GM21619 (cell line): ENCODE measurements around the gene ALDH9A1.
"Not testable (repeated sequence)": the region's sequence is repeated elsewhere in the genome, so short reads cannot be mapped to it uniquely, and the experiment has no call there.

Experiments used
- ATAC-seq: cut with Tn5 transposase; IDR thresholded peaks from one replicate; pipeline ENCODE4 v1.9.1; 2021; ENCODE audit not compliant: unreplicated experiment

ALDH9A1 gene

GRCh38 chr1:165647970-165648369 is 50.4 kb downstream of the ALDH9A1 start:
- no peak for ATAC-seq

GRCh38 chr1:165647517-165647916 is 50.8 kb downstream of the ALDH9A1 start:
- no peak for ATAC-seq

GRCh38 chr1:165645654-165646366 is 52.6 kb downstream of the ALDH9A1 start:
- ATAC-seq, result peak; percentile 51

- ATAC-seq, result no peak
These were observed 54.2 kb downstream of the ALDH9A1 start for GRCh38 chr1:165644064-165644735.

- ATAC-seq, result no peak
These were observed 57.0 kb downstream of the ALDH9A1 start for GRCh38 chr1:165641231-165641987.

GRCh38 chr1:165639821-165640623 is 58.3 kb downstream of the ALDH9A1 start:
- no peak for ATAC-seq

GRCh38 chr1:165638211-165638610 is 60.2 kb downstream of the ALDH9A1 start:
- not testable (repeated sequence) for ATAC-seq

GRCh38 chr1:165637427-165637826 is 60.9 kb downstream of the ALDH9A1 start:
- no peak for ATAC-seq

GRCh38 chr1:165635823-165636222 is 62.5 kb downstream of the ALDH9A1 start:
- no peak for ATAC-seq

GRCh38 chr1:165635329-165635728 is 63.0 kb downstream of the ALDH9A1 start:
- peak; percentile 18 for ATAC-seq

GRCh38 chr1:165634154-165634921 is 64.0 kb downstream of the ALDH9A1 start:
- no peak for ATAC-seq

GRCh38 chr1:165633614-165634013 is 64.7 kb downstream of the ALDH9A1 start:
- no peak for ATAC-seq

- no peak for ATAC-seq
These were observed 65.9 kb downstream of the ALDH9A1 start for GRCh38 chr1:165632491-165632890.

- ATAC-seq, result no peak
These were observed 66.3 kb downstream of the ALDH9A1 start for GRCh38 chr1:165632152-165632469.

GRCh38 chr1:165631342-165632151 is 66.8 kb downstream of the ALDH9A1 start:
- ATAC-seq, result peak; percentile 34

- peak; percentile 74 for ATAC-seq
These were observed 67.6 kb downstream of the ALDH9A1 start, which contains the start of gene MGST3 for GRCh38 chr1:165630629-165631341. Gene MGST3, plus strand, starts transcription at chr1:165631234. Its CDS starts 18,614 bp downstream, at chr1:165649848.

- peak; percentile 1 for ATAC-seq
These were observed 68.3 kb downstream of the ALDH9A1 start for GRCh38 chr1:165629848-165630628.

- no peak for ATAC-seq
These were observed 69.2 kb downstream of the ALDH9A1 start for GRCh38 chr1:165629151-165629550.
